CD14-positive monocyte (primary cell): Measurements from ENCODE around the gene CXCL12. TPM values are rescaled to one million over a fixed set of nuclear protein-coding genes. Genes with fewer than 3 reads are reported as not detected.

Source experiments
- DNase-seq, 3 donors: peaks; one replicate each; pipeline ENCODE4 v3.0.0-alpha.2; 2011 to 2022
- H2AFZ ChIP-seq: 2 replicates; pipeline ENCODE4 v1.6.0; 2012; ENCODE audit warnings: mild to moderate bottlenecking, low read depth, low read length, inconsistent platforms; ENCODE audit not compliant: insufficient read depth, poor library complexity, severe bottlenecking
- H3K27ac ChIP-seq, 2 donors: 1 replicate in 1 of 2; 2 replicates in 1 of 2; pipeline ENCODE4 v1.5.1; 2012 to 2013; ENCODE audit warnings: low read length in 2 of 2, control low read depth in 1 of 2, inconsistent platforms in 1 of 2, low read depth in 1 of 2, mild to moderate bottlenecking in 1 of 2
- H3K27me3 ChIP-seq, 2 donors: one replicate each; pipeline versions ENCODE4 v1.6.0 to v1.6.1; 2011 to 2013; ENCODE audit warnings: low read length in 2 of 2; ENCODE audit not compliant: control insufficient read depth in 2 of 2, insufficient read depth in 2 of 2
- H3K36me3 ChIP-seq, 2 donors: replicated peaks in 1 of 2; 1 replicate in 1 of 2; 2 replicates in 1 of 2; pipeline versions ENCODE4 v1.5.1 to v1.6.1; 2012 to 2013; ENCODE audit warnings: low read length in 2 of 2, control low read depth in 1 of 2, inconsistent platforms in 1 of 2, mild to moderate bottlenecking in 1 of 2; ENCODE audit not compliant: insufficient read depth in 2 of 2, control insufficient read depth in 1 of 2
- H3K4me1 ChIP-seq, 2 donors: 1 replicate in 1 of 2; 2 replicates in 1 of 2; pipeline versions ENCODE4 v1.5.1 to v1.6.1; 2012 to 2013; ENCODE audit warnings: low read length in 2 of 2, control low read depth in 1 of 2, inconsistent platforms in 1 of 2, mild to moderate bottlenecking in 1 of 2, moderate library complexity in 1 of 2; ENCODE audit not compliant: insufficient read depth in 2 of 2, control insufficient read depth in 1 of 2
- H3K4me2 ChIP-seq: replicated peaks from 2 replicates; pipeline ENCODE3; 2012; ENCODE audit warnings: low read length, moderate library complexity, mild to moderate bottlenecking; ENCODE audit not compliant: poor library complexity, severe bottlenecking; ENCODE audit errors: extremely low read depth
- H3K4me3 ChIP-seq, 3 experiments: fragments of 200-600 bp in 1 of 3; sonication (generic) in 1 of 3; replicated peaks in 1 of 3; 1 replicate in 2 of 3; 2 replicates in 1 of 3; pipeline ENCODE4 v1.5.1; 2011 to 2013; ENCODE audit warnings: low read length in 3 of 3, mild to moderate bottlenecking in 3 of 3, control low read depth in 2 of 3, low read depth in 2 of 3, inconsistent platforms in 1 of 3, moderate library complexity in 1 of 3
- H3K79me2 ChIP-seq: 2 replicates; pipeline ENCODE4 v1.6.0; 2012; ENCODE audit warnings: mild to moderate bottlenecking, control low read depth, inconsistent platforms, low read length, moderate library complexity; ENCODE audit not compliant: insufficient read depth
- H3K9ac ChIP-seq: 2 replicates; pipeline ENCODE4 v1.6.0; 2017; ENCODE audit warnings: low read length, mild to moderate bottlenecking; ENCODE audit not compliant: insufficient read depth, poor library complexity, severe bottlenecking
- H3K9me3 ChIP-seq, 2 donors: replicated peaks in 1 of 2; 1 replicate in 1 of 2; 2 replicates in 1 of 2; pipeline versions ENCODE4 v1.5.1 to v1.6.1; 2012 to 2013; ENCODE audit warnings: low read length in 2 of 2, control low read depth in 1 of 2; ENCODE audit not compliant: control insufficient read depth in 1 of 2, insufficient read depth in 1 of 2
- H4K20me1 ChIP-seq: 2 replicates; pipeline ENCODE4 v1.6.0; 2012; ENCODE audit warnings: mild to moderate bottlenecking, low read length, control low read depth, moderate library complexity; ENCODE audit not compliant: insufficient read depth
- H3K27ac Mint-ChIP-seq, 7 donors: one replicate each; pipeline ENCODE4 v1.8.0; 2020; ENCODE audit warnings: mild to moderate bottlenecking in 7 of 7, mixed read lengths in 7 of 7, moderate library complexity in 6 of 7, inconsistent platforms in 2 of 7
- H3K27me3 Mint-ChIP-seq, 3 donors: one replicate each; pipeline ENCODE4 v1.8.0; 2021 to 2022; ENCODE audit warnings: low read depth in 3 of 3, mild to moderate bottlenecking in 3 of 3, mixed read lengths in 3 of 3, moderate library complexity in 3 of 3, inconsistent platforms in 1 of 3
- H3K36me3 Mint-ChIP-seq, 2 donors: one replicate each; pipeline ENCODE4 v1.8.0; 2020; ENCODE audit warnings: mixed read lengths in 2 of 2, inconsistent platforms in 1 of 2, mild to moderate bottlenecking in 1 of 2
- H3K4me1 Mint-ChIP-seq: one replicate; pipeline ENCODE4 v1.8.0; 2020; ENCODE audit warnings: mild to moderate bottlenecking, mixed read lengths
- H3K4me3 Mint-ChIP-seq, 2 donors: one replicate each; pipeline ENCODE4 v1.8.0; 2020; ENCODE audit warnings: mild to moderate bottlenecking in 2 of 2, mixed read lengths in 2 of 2, moderate library complexity in 1 of 2
- H3K9me3 Mint-ChIP-seq, 7 donors: one replicate each; pipeline ENCODE4 v1.8.0; 2020 to 2022; ENCODE audit warnings: mixed read lengths in 7 of 7, mild to moderate bottlenecking in 6 of 7, moderate library complexity in 6 of 7, inconsistent platforms in 2 of 7
- WGBS: methylation state at CpG from one replicate; pipeline ENCODE4 v1.1.5; 2013; ENCODE audit warnings: missing lambda C conversion rate; ENCODE audit not compliant: insufficient coverage; 5-methylcytosine and 5-hydroxymethylcytosine counted together
- intact Hi-C, 2 donors: fragments of 100-400 bp; cut with micrococcal nuclease; formaldehyde crosslinking; loops; one replicate each; pipeline versions ENCODE4 v1.15.0 to v1.15.1; 2023
- polyA plus RNA-seq, 3 donors: library from polyadenylated mRNA; depleted of rRNA in 1 of 3; unstranded in 2 of 3; stranded (reverse) in 1 of 3; fragments of 300-500 nt in 2 of 3; fragments of >200 nt in 1 of 3; fragmentation: Illumina TruSeq in 2 of 3; gene quantifications; 1 replicate in 2 of 3; 2 replicates in 1 of 3; pipeline ENCODE4 v1.2.3, GENCODE V29; 2012 to 2021
- TF ChIP-seq, protein P1 (sequence below): fragments of 200-600 bp; IDR thresholded peaks from one replicate; pipeline ENCODE4 v1.8.0; 2022; ENCODE audit warnings: antibody characterized with exemption, mild to moderate bottlenecking

CXCL12 gene
- polyA plus RNA-seq, 3 donors = 0.21 TPM; not detected in 2

DNA sequence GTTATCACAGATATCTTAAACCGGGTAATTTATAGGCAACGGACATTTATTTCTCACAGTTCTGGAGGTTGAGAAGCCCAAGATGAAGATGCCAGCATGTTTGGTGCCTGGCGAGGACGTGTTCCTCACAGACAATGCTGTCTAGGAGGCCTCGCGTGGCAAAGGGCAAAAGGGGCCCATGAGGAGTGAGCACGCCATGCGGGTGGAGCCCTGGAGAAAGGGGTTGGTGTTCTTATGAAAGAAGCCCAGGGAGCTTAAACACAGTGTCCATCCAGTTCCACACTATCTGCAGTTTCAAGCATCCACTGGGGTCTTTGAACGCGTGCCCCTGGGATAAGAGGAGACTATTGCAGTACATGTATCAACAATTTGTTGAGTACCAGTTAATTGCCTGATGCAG lies 51.4 kb downstream of the CXCL12 start:
- 98% methylated on average over 6 of the region's 10 CpGs for WGBS

DNA sequence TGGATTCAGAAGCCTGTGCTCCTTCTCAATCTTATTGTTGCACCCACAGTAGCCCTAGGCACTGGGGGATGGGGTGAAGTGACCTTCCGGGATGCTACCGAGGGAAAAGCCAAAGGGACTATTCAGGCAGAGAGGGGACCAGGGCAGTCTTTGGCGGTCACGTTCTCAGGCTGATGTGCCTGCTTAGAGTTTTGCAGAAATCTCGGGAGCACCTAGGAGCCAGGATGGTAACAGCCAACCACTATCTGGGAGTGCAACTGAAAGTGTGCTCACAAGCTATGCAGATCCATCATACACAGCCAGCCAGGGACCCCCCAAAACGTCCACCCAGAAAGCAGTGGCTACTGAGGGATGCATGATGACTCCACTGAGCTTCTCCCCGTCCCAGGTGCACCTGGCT lies 52.4 kb downstream of the CXCL12 start:
- no peak overlapping the region for H3K27ac ChIP-seq
- no peak overlapping the region for H2AFZ ChIP-seq
- H3K79me2 ChIP-seq = no peaks in the 10 kb centered on the region
- Mint-ChIP-seq H3K4me3 (no peak overlapping the region), H3K4me1 (no peaks in the 10 kb centered on the region), H3K9me3 (peaks cover 0 to 2% (median 0%) of the 10 kb centered on the region in 7 donors), H3K27me3 (peaks cover under 1 to 7% (median 5%) of the 10 kb centered on the region in 3 donors), H3K27ac (no peak overlapping the region), H3K36me3 (no peaks in the 10 kb centered on the region)
- no peaks in the 10 kb centered on the region for H3K9me3 ChIP-seq
- intact Hi-C loops = no loop called here
- H3K4me2 ChIP-seq = no peak overlapping the region
- no peaks in the 10 kb centered on the region for H3K36me3 ChIP-seq
- WGBS = 88% methylated on average over 4 of the region's 7 CpGs
- H3K4me3 ChIP-seq = no peak overlapping the region
- no peak for DNase-seq
- no peaks in the 10 kb centered on the region for H3K4me1 ChIP-seq
- peaks cover 0 to 3% of the 10 kb centered on the region in 2 donors for H3K27me3 ChIP-seq
- H3K9ac ChIP-seq = no peak overlapping the region
- TF ChIP-seq, protein P1, sequence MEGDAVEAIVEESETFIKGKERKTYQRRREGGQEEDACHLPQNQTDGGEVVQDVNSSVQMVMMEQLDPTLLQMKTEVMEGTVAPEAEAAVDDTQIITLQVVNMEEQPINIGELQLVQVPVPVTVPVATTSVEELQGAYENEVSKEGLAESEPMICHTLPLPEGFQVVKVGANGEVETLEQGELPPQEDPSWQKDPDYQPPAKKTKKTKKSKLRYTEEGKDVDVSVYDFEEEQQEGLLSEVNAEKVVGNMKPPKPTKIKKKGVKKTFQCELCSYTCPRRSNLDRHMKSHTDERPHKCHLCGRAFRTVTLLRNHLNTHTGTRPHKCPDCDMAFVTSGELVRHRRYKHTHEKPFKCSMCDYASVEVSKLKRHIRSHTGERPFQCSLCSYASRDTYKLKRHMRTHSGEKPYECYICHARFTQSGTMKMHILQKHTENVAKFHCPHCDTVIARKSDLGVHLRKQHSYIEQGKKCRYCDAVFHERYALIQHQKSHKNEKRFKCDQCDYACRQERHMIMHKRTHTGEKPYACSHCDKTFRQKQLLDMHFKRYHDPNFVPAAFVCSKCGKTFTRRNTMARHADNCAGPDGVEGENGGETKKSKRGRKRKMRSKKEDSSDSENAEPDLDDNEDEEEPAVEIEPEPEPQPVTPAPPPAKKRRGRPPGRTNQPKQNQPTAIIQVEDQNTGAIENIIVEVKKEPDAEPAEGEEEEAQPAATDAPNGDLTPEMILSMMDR = no peak
- H4K20me1 ChIP-seq = no peaks in the 10 kb centered on the region

More for the DNA sequence above, 51.4 kb downstream of the CXCL12 start:
- H3K36me3 ChIP-seq = no peaks in the 10 kb centered on the region
- Mint-ChIP-seq H3K36me3 (no peaks in the 10 kb centered on the region), H3K9me3 (peaks cover 0 to 2% (median 0%) of the 10 kb centered on the region in 7 donors), H3K27me3 (peaks cover 2 to 5% (median 2%) of the 10 kb centered on the region in 3 donors), H3K4me1 (no peaks in the 10 kb centered on the region), H3K27ac (no peak overlapping the region), H3K4me3 (no peak overlapping the region)
- no peak overlapping the region for H3K9ac ChIP-seq
- no peaks in the 10 kb centered on the region for H3K4me1 ChIP-seq
- H3K79me2 ChIP-seq = no peaks in the 10 kb centered on the region
- no peaks in the 10 kb centered on the region for H3K9me3 ChIP-seq
- intact Hi-C loops = no loop called here
- no peak overlapping the region for H3K4me3 ChIP-seq
- no peak for DNase-seq
- H3K27me3 ChIP-seq = peaks cover 0 to 3% of the 10 kb centered on the region in 2 donors
- no peaks in the 10 kb centered on the region for H4K20me1 ChIP-seq
- no peak overlapping the region for H3K4me2 ChIP-seq
- no peak overlapping the region for H2AFZ ChIP-seq
- no peak overlapping the region for H3K27ac ChIP-seq
- TF ChIP-seq, protein P1 = no peak
